C1 segment of cervical spinal cord (tissue), 14 donors: ENCODE results near the gene ZNF410.
A peak's percentile ranks its signal among the peaks of the same experiment; 100 is the strongest.
"Not testable (repeated sequence)": the region's sequence is repeated elsewhere in the genome, so short reads cannot be mapped to it uniquely, and the experiment has no call there.

ENCODE experiments used
- DNase-seq, 14 donors: peaks; one replicate each; lab custom pipeline; 2025; lab: John Stamatoyannopoulos, UW

ZNF410 gene, protein sequence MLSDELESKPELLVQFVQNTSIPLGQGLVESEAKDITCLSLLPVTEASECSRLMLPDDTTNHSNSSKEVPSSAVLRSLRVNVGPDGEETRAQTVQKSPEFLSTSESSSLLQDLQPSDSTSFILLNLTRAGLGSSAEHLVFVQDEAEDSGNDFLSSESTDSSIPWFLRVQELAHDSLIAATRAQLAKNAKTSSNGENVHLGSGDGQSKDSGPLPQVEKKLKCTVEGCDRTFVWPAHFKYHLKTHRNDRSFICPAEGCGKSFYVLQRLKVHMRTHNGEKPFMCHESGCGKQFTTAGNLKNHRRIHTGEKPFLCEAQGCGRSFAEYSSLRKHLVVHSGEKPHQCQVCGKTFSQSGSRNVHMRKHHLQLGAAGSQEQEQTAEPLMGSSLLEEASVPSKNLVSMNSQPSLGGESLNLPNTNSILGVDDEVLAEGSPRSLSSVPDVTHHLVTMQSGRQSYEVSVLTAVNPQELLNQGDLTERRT

DNA sequence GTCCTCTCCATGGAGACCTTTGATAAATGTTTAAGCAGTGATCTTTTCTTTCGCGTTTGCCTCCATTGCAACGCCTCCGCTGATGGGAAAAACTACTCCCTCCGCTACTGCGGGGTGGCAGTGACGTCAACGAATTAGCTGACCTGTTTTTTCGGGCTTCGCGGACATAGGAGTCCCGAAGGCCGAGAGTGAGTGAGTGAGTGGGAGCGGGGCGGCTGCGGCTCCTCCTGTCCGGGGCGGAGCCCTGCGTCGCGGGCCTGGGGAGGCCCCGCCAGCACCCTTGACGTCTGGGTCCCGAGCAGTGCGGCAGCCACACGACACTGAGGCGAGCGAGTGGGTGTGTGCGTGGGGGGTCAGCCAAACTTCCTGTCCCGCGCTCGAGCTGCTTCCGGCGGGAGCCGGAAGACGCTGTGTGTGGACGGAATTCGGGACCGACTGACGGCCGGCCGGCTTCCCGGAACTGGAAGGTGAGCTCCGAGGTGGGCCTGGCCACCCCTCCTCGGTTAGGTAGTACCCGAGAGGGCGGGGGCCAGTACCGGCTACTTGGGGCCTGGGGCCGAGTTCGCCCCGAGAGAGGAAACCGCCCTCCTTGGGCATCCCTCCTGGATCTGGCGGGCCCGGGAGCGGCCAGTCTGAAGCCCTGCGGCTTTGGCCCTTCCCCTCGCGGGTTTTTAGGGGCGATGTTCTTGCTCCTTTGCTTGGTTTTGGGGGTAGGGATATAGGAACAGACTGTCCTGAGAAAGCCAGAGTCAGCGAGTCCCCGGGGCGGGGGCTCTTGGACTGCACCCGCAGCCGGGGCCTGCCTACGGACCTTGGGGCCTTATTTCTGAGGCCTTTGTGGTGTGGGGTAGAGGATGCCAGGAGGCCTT is at the start of gene ZNF410:
Gene ZNF410, plus strand, starts transcription at position 411 of the 869 bp plus-strand sequence. CDS start 5,317 bp downstream, outside the sequence.
- peak; percentile 51 to 94 (median 83) for DNase-seq

GRCh38 chr14:73838293-73839034 is 48.2 kb upstream of the ZNF410 start:
- not testable (repeated sequence) for DNase-seq

GRCh38 chr14:73842201-73842600 is 44.5 kb upstream of the ZNF410 start:
- DNase-seq = no peak

DNA sequence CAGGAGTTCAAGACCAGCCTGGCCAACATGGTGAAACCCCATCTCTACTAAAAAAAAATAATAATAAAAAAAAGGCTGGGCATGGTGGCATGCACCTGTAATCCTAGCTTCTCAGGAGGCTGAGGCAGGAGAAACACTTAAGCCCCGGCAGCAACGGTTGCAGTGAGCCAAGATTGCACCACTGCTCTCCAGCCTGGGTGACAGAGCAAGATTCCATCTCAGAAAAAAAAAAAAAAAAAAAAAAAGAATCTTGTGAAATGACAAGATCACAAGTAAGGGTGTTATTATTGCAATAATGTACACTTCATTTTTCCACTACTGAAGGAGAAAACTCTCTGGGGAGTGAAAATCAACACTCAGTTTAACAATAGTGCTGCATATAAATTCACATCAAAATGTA is 43.8 kb upstream of the ZNF410 start:
- DNase-seq = no peak

- no peak for DNase-seq
Measured at GRCh38 chr14:73843296-73843695, 43.4 kb upstream of the ZNF410 start.

GRCh38 chr14:73846947-73847346 is 39.7 kb upstream of the ZNF410 start:
- DNase-seq = no peak

GRCh38 chr14:73851000-73851399 is 35.7 kb upstream of the ZNF410 start:
- peak in 1 of 14 donors; percentile 5 for DNase-seq

DNA sequence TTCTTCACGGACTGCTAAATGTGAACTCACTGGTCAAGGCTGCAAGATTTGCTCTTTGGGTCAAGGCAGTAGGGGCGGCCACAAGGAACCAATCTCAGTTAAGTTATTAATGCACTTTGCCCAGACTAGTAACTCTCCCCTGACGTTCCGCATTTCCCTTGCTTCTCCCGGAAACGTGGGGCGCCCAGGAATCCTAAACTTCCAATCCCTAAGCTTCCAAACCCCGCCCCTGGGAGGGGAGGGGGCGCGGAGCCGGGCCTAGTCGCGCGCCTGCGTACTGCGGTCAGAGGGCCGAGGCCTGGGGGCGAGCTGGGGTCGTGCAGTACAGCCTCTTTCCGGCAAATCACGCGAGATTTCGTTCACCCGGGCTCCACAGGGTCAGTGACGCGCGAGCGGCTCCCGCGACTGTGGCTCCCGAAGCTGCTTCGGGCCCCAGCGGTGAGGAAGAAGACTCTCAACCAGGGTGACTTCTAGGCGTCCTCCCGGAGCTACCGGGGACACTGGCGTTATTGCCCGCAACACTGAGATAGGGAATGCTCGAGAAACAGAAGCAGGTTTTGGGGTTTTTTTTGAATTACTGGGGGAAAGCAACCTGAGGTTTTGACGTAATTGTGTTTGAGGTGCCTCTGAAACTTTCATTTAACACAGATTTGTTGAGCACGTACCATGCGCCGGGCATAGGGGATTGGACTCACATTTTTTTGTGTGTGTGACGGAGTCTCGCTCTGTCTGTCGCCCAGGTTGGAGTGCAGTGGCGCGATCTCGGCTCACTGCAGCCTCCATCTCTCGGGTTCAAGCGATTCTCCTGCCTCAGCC is 34.9 kb upstream of the ZNF410 start, which contains the start of gene PTGR2:
Gene PTGR2, plus strand, starts transcription at position 265 of the 816 bp plus-strand sequence. CDS start 7,032 bp downstream, outside the sequence.
- DNase-seq = peak; percentile 59 to 94 (median 90)

GRCh38 chr14:73859145-73859544 is 27.5 kb upstream of the ZNF410 start:
- DNase-seq = no peak

GRCh38 chr14:73861073-73861472 is 25.6 kb upstream of the ZNF410 start:
- DNase-seq = no peak

- DNase-seq = no peak
Measured at GRCh38 chr14:73862480-73862879, 24.2 kb upstream of the ZNF410 start.

DNA sequence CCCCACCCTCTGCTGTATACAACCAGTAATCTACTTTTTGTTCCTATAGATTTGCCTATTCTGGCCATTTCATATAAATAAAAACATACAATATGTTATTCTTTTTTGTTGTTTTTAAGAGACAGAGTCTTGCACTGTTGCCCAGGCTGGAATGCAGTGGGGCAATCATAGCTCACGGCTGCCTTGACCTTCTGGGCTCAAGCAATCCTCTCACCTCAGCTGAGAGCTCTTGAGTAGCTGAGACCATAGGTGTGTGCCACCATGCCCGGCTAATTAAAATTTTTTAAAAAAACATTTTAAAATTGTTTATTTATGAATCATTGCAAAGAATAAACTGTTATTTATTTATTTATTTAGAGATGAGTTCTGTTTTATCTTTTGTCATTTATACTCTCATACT is 23.4 kb upstream of the ZNF410 start:
- no peak for DNase-seq

- no peak for DNase-seq
Measured at GRCh38 chr14:73865534-73866113, 21.0 kb upstream of the ZNF410 start.

GRCh38 chr14:73869754-73870153 is 16.9 kb upstream of the ZNF410 start:
- DNase-seq = not testable (repeated sequence)

DNA sequence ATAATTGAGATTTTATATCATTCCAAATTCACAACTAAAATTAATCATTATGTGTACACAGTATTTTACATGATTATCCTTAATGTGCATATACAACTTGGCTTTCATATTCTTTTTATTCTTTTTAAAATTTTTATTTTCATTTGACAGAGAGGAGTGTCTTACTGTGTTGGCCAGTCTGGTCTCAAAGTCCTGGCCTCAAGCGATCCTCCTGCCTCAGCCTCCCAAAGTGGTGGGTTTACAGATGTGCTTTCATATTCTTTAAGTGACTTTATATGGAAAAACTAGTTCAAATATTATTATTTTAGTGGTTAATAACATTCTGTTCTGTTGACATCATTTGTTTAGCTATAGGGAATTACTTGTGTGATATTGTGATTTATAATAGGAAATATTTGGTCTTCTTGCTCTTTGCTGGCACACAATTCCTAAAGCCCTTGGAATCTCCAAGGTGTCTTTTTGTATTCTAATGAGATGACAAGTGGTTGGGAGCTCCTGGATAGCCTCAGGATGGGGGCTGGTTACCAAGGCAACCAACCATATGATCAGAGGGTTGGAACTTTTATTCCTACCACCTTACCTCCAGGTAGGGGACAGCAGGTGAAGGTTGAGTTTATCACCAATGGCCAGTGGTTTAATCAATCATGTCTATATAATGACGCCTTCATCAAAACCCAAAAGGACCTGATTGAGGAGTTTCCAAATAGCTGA is 16.0 kb upstream of the ZNF410 start:
- DNase-seq = no peak

GRCh38 chr14:73873660-73874059 is 13.0 kb upstream of the ZNF410 start:
- no peak for DNase-seq

GRCh38 chr14:73877790-73878189 is 8.9 kb upstream of the ZNF410 start:
- no peak for DNase-seq

- DNase-seq = no peak
Measured at GRCh38 chr14:73878436-73878835, 8.2 kb upstream of the ZNF410 start.

DNA sequence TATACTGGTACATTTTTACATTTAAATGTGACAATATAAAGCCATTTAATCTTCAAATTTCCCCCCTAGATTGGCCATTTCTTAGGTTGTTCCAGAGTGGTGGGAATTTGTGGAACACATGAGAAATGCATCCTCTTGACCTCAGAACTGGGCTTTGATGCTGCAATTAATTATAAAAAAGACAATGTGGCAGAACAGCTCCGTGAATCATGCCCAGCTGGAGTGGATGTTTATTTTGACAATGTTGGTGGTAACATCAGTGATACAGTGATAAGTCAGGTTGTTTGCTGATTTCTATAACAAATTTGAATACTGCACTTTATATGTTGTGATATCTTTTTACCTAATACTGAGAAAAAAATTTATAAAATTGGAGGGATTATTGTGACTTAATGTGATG is 7.6 kb upstream of the ZNF410 start:
- DNase-seq = no peak
